GM12878 (cell line): ENCODE data around the gene C20orf202. TPM values are rescaled to one million over a fixed set of nuclear protein-coding genes. Genes with fewer than 3 reads are reported as not detected.

ENCODE experiments used
- ATAC-seq: fragments of 200-7000 bp; cut with Tn5 transposase; 3 replicates; pipeline ENCODE4 v1.9.1; 2020; ENCODE audit warnings: mild to moderate bottlenecking, moderate library complexity
- BruUV-seq: library from RNA; stranded (reverse); fragments of 400-500 nt; replicated peaks from 2 replicates; lab custom pipeline; 2021; lab: Mats Ljungman, UMichigan
- CTCF ChIA-PET: fragments of 300-600 bp; sonication (Branson Sonifier 250); formaldehyde crosslinking; extraction: SDS; loops from one replicate; lab custom pipeline; 2021; ENCODE audit warnings: inconsistent platforms; lab: Yijun Ruan, JAX
- POLR2A ChIA-PET: fragments of 350-600 bp; formaldehyde crosslinking; extraction: SDS; loops from one replicate; lab custom pipeline; 2021; ENCODE audit warnings: inconsistent platforms; lab: Charles Lee
- RAD21 ChIA-PET: fragments of 300-600 bp; sonication (Branson Sonifier 250); formaldehyde crosslinking; loops from one replicate; lab custom pipeline; 2023; ENCODE audit warnings: antibody characterized with exemption; ENCODE audit not compliant: unreplicated experiment; lab: Charles Lee
- SMC1A ChIA-PET: fragments of 300-600 bp; sonication (Branson Sonifier 250); formaldehyde crosslinking; loops from one replicate; lab custom pipeline; 2023; ENCODE audit not compliant: unreplicated experiment, uncharacterized antibody; lab: Charles Lee
- DNase-seq: peaks from one replicate; pipeline ENCODE4 v3.0.0-alpha.2; 2011; ENCODE audit warnings: low read depth, low spot score
- FAIRE-seq: peaks from 3 replicates; lab custom pipeline; 2011; peaks lifted over from hg19 to GRCh38; lab: Jason Lieb, UNC
- H2AFZ ChIP-seq: 2 replicates; pipeline ENCODE4 v1.6.0; 2011; ENCODE audit warnings: low read depth, low read length, control low read depth; ENCODE audit not compliant: control insufficient read depth
- H3K27ac ChIP-seq: 2 replicates; pipeline ENCODE4 v1.5.1; 2011; ENCODE audit warnings: control low read depth; ENCODE audit not compliant: control insufficient read depth, insufficient read depth
- H3K27me3 ChIP-seq, 2 experiments: replicated peaks in 1 of 2; 2 replicates each; pipeline versions ENCODE4 v1.6.0 to v1.6.1; 2011; ENCODE audit warnings: low read length in 1 of 2; ENCODE audit not compliant: control insufficient read depth in 2 of 2, insufficient read depth in 2 of 2
- H3K36me3 ChIP-seq, 2 experiments: 2 replicates each; pipeline ENCODE4 v1.5.1; 2011; ENCODE audit warnings: low read length in 1 of 2; ENCODE audit not compliant: control insufficient read depth in 2 of 2, insufficient read depth in 2 of 2
- H3K4me1 ChIP-seq: 2 replicates; pipeline ENCODE4 v1.6.1; 2011; ENCODE audit warnings: mild to moderate bottlenecking, low read length, moderate library complexity, mixed read lengths; ENCODE audit not compliant: control insufficient read depth, insufficient read depth
- H3K4me2 ChIP-seq: 2 replicates; pipeline ENCODE4 v1.6.0; 2011; ENCODE audit warnings: control low read depth; ENCODE audit not compliant: control insufficient read depth, insufficient read depth
- H3K4me3 ChIP-seq: fragments of 200-600 bp; sonication (generic); 2 replicates; pipeline ENCODE4 v1.5.1; 2016
- H3K79me2 ChIP-seq: 2 replicates; pipeline ENCODE4 v1.6.0; 2011; ENCODE audit warnings: low read length; ENCODE audit not compliant: control insufficient read depth, insufficient read depth
- H3K9ac ChIP-seq: 2 replicates; pipeline ENCODE4 v1.8.0; 2011; ENCODE audit warnings: low read length, control low read depth, mixed read lengths; ENCODE audit not compliant: control insufficient read depth, insufficient read depth
- H3K9me3 ChIP-seq: replicated peaks from 3 replicates; pipeline ENCODE4 v1.5.1; 2011; ENCODE audit warnings: mild to moderate bottlenecking, low read length; ENCODE audit not compliant: control insufficient read depth, insufficient read depth
- H4K20me1 ChIP-seq: 2 replicates; pipeline ENCODE4 v1.6.0; 2011; ENCODE audit not compliant: control insufficient read depth, insufficient read depth
- CBX5 ChIP-seq: sonication (generic); IDR thresholded peaks from 2 replicates; pipeline ENCODE4 v1.6.1; 2016; ENCODE audit warnings: low read depth, moderate library complexity, mild to moderate bottlenecking, inconsistent platforms
- CEBPB ChIP-seq, 2 experiments: fragments of 150-350 bp in 1 of 2; IDR thresholded peaks; 2 replicates each; pipeline ENCODE4 v1.6.1; 2012 to 2014; ENCODE audit warnings: low read depth in 2 of 2, low read length in 2 of 2, borderline replicate concordance in 1 of 2, inconsistent platforms in 1 of 2
- CHD1 ChIP-seq: IDR thresholded peaks from 2 replicates; pipeline ENCODE4 v1.6.1; 2012; ENCODE audit warnings: low read depth, low read length, improper control_type of control experiment
- ESRRA ChIP-seq: IDR thresholded peaks from 2 replicates; pipeline ENCODE4 v1.6.1; 2012; ENCODE audit warnings: mild to moderate bottlenecking, low read length, improper control_type of control experiment
- HDAC6 ChIP-seq: fragments of 200-600 bp; sonication (generic); IDR thresholded peaks from one replicate; pipeline ENCODE4 v1.8.0; 2017; ENCODE audit warnings: antibody characterized with exemption; ENCODE audit not compliant: unreplicated experiment
- HDGF ChIP-seq: fragments of 450-650 bp; IDR thresholded peaks from 2 replicates; pipeline ENCODE4 v1.6.1; 2016; ENCODE audit warnings: antibody characterized with exemption
- JUND ChIP-seq: IDR thresholded peaks from 2 replicates; pipeline ENCODE4 v1.6.1; 2012; ENCODE audit warnings: low read depth, mild to moderate bottlenecking, low read length, improper control_type of control experiment, moderate library complexity
- KAT2A ChIP-seq: conservative IDR thresholded peaks from 2 replicates; pipeline ENCODE4 v1.6.1; 2011; ENCODE audit warnings: low read depth, low read length; ENCODE audit not compliant: control insufficient read depth
- MTA2 ChIP-seq: fragments of 450-650 bp; IDR thresholded peaks from 2 replicates; pipeline ENCODE4 v1.6.1; 2016; ENCODE audit warnings: low read depth, mild to moderate bottlenecking, moderate library complexity
- NFIC ChIP-seq: IDR thresholded peaks from 2 replicates; pipeline ENCODE4 v1.6.1; 2012; ENCODE audit warnings: low read depth, mild to moderate bottlenecking, inconsistent platforms, low read length, moderate library complexity
- RAD51 ChIP-seq: fragments of 450-650 bp; IDR thresholded peaks from 2 replicates; pipeline ENCODE4 v1.6.1; 2016; ENCODE audit warnings: moderate library complexity, mild to moderate bottlenecking, inconsistent platforms
- SIX5 ChIP-seq: IDR thresholded peaks from 2 replicates; pipeline ENCODE4 v1.6.1; 2011; ENCODE audit warnings: mild to moderate bottlenecking, low read depth, low read length, moderate library complexity; ENCODE audit not compliant: severe bottlenecking
- SREBF1 ChIP-seq: IDR thresholded peaks from 2 replicates; pipeline ENCODE4 v1.6.1; 2012; ENCODE audit warnings: mild to moderate bottlenecking, low read length
- ZBED1 ChIP-seq: IDR thresholded peaks from 2 replicates; pipeline ENCODE4 v1.6.1; 2016; ENCODE audit warnings: borderline replicate concordance
- ZNF24 ChIP-seq: fragments of 450-650 bp; IDR thresholded peaks from 2 replicates; pipeline ENCODE4 v1.6.1; 2017; ENCODE audit warnings: antibody characterized with exemption, mild to moderate bottlenecking
- ZNF384 ChIP-seq: IDR thresholded peaks from 2 replicates; pipeline ENCODE4 v1.6.1; 2012; ENCODE audit warnings: low read depth, mild to moderate bottlenecking, low read length, improper control_type of control experiment, borderline replicate concordance
- WGBS: methylation state at CpG from one replicate; pipeline ENCODE4 v1.1.6; 2016; ENCODE audit warnings: low lambda C conversion rate; ENCODE audit not compliant: insufficient replicate concordance, insufficient coverage; ENCODE audit errors: missing lambda C conversion rate; 5-methylcytosine and 5-hydroxymethylcytosine counted together
- in situ Hi-C: fragments of 300-500 bp; cut with MboI; formaldehyde crosslinking; loops from 9 replicates; pipeline ENCODE4 v1.14.3; 2018; ENCODE audit warnings: mixed read lengths
- intact Hi-C: fragments of 100-400 bp; cut with micrococcal nuclease; formaldehyde crosslinking; loops from one replicate; pipeline ENCODE4 v1.14.2; 2022; ENCODE audit not compliant: unreplicated experiment
- polyA plus RNA-seq, 11 experiments: library from polyadenylated mRNA; depleted of rRNA in 4 of 11; unstranded in 6 of 11; stranded (reverse) in 5 of 11; fragments of >200 nt; fragmentation: Nextera tagmentation in 4 of 11; fragmentation: Illumina TruSeq in 1 of 11; extraction: Ambion mirVana in 4 of 11; extraction: Trizol in 1 of 11; gene quantifications; 1 replicate in 1 of 11; 2 replicates in 10 of 11; pipeline versions ENCODE4 v1.2.1 to v1.2.3, GENCODE V29; 2011 to 2016; ENCODE audit warnings: inconsistent platforms in 2 of 11, missing spikeins in 2 of 11, low read depth in 1 of 11
- total RNA-seq, 4 experiments: library from RNA; depleted of rRNA in 3 of 4; stranded (reverse); fragments of >200 nt in 3 of 4; fragmentation: Illumina TruSeq in 1 of 4; extraction: Trizol in 1 of 4; gene quantifications; 2 replicates each; pipeline versions ENCODE4 v1.2.1 to v1.2.3, GENCODE V29; 2013 to 2021

Gene C20orf202
- total and polyA plus RNA-seq, 10 of the 15 experiments (the other 5 are each of a cell fraction or from before 2014, with no cell fraction given) = 0.04 TPM; not detected in 8

- Histone ChIP-seq H3K9ac (no peak overlapping the region), H3K27me3 (no peaks in the 10 kb centered on the region; a peak in 2 of 4 replicates), H3K79me2 (no peaks in the 10 kb centered on the region)
- ChIA-PET CTCF (no interaction called here), POLR2A (no interaction called here), SMC1A (no interaction called here)
- TF ChIP-seq CHD1 (no peak), NFIC (no peak), ZNF24 (no peak), ESRRA (no peak), SREBF1 (no peak), MTA2 (no peak), ZNF384 (no peak), HDAC6 (no peak), CBX5 (no peak), SIX5 (no peak), RAD51 (no peak), KAT2A (no peak), ZBED1 (no peak), HDGF (no peak), CEBPB (IDR thresholded peaks at IDR 0.05; ENCODE audit: borderline replicate concordance in 1 of 2, low read depth in 2 of 2, low read length in 2 of 2) (no peak), JUND (no peak)
- TF ChIP-seq, all 136 proteins: peak for 0
- Histone ChIP-seq H3K9me3 (no peaks in the 10 kb centered on the region), H3K4me3 (no peak overlapping the region), H3K4me1 (no peaks in the 10 kb centered on the region), H3K4me2 (no peak overlapping the region), H4K20me1 (no peaks in the 10 kb centered on the region), H3K27ac (no peak overlapping the region), H2AFZ (no peak overlapping the region), H3K36me3 (no peaks in the 10 kb centered on the region)
- intact Hi-C loops = no loop called here
- in situ Hi-C loops = no loop called here
- no TSS peak for BruUV-seq
- ATAC-seq (no peak), FAIRE-seq (no peak), DNase-seq (no peak)
- WGBS = 64% methylated on average over 3 of the region's 3 CpGs
- RAD21 ChIA-PET = no interaction called here
Measured at GRCh38 chr20:1252416-1252815, 49.2 kb downstream of the C20orf202 start.
